ENCODE results near the gene RTP3.
"Not testable (repeated sequence)": the region's sequence is repeated elsewhere in the genome, so short reads cannot be mapped to it uniquely, and the experiment has no call there.

Gene RTP3

GRCh38 chr3:46491089-46492070, 6.4 kb upstream of the RTP3 start:
- DNase-seq = no peak

DNA sequence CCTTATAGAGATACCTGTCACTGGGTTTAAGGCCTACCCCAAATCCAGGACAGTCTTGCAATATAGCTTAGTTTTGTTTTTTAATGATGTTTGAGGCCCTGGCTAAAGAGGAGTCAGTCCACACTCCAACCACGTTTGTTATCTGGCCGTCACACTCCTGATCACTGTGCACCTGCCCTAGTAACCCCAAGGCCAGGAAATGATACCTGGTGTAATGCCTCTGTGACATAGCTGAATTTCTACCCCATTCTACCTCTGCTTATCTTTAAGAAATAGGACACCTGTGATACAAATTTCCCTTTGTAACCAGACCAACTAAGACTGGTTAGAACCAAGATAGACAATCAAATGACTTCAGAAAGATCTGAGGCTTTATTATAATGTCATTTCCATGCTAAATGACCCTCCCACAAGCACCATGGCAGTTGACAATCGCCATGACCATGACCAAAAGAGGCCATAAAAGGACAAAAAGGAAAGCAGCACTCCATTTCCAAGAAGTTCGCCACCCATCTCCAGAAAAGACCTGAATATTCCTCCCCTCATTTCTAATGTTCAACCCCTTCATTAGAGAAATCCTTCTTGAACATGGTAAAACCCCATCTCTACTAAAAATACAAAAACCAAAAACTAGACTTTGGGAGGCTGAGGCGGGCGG, 4.8 kb upstream of the RTP3 start:
- DNase-seq = no peak

GRCh38 chr3:46494491-46494890, 3.3 kb upstream of the RTP3 start:
- not testable (repeated sequence) for DNase-seq

GRCh38 chr3:46495901-46496456, 1.8 kb upstream of the RTP3 start:
- no peak for DNase-seq

GRCh38 chr3:46496746-46497555, 825 bp upstream of the RTP3 start:
- peak; percentile 57 for DNase-seq

GRCh38 chr3:46498916-46499519, 1.2 kb downstream of the RTP3 start:
- DNase-seq = no peak

- DNase-seq = no peak
Observed at GRCh38 chr3:46500656-46501635, 3.2 kb downstream of the RTP3 start.

DNA sequence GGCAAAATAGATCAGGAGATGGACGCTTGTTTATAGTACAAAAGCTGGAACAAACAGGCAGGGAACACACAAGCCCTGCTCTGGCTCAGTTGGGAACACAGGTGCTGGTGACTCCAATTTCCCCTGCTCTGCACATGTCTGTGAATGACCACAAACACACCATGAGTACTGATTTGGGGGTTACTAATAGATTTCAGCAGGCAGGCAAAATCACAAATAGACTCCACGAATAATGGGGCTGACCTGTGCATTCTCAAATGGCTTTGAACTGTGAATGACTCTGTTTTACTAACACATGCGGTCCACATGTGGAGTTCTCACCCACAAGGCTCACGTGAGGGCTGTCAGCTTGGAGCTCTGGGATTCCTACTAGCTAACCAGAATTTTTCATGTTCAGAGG, 3.9 kb downstream of the RTP3 start:
- no peak for DNase-seq

DNA sequence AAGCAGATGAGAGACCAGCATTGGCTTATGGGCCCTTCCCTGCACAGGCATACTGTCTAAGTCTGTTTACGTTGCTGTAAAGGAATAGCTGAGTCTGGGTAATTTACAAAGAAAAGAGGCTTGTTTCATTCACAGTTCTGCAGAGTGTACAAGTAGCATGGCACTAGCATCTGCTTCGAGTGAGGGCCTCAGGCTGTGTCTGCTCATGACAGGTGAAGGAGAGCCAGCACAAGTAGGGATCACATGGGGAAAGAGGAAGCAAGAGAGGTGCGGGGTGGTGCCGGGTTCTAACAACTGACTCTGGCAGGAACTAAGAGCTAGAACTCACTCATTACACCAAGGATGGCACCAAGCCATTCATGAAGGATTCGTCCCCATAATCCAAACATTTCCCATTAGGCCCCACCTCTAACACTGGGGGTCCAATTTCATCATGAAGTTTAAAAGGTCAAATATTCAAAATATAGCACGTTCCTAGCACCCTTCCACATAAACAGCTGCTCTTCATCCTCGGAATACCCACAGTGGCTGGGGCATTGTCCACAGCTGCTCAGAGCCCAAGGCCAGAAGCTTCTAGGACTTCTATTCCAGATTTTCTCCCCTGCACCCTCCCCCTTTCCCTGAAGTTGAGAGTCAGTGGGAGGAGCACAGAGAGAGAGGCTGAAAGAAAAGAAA, 5.6 kb downstream of the RTP3 start:
- DNase-seq = no peak

DNA sequence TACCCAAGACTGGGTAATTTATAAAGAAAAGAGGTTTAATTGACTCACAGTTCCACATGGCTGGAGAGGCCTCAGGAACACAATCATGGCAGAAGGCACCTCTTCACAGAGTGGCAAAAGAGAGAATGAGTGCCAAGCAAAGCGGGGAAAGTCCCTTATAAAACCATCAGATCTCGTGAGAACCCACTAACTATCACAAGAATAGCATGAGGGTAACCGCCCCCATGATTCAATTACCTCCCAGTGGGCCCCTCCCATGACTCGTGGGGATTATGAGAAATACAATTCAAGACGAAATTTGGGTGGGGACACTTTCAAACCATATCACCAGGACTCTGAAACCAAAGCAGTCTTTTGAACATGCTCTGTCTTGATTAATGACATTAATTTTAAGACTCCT, 7.0 kb downstream of the RTP3 start:
- DNase-seq = peak; percentile 3

DNA sequence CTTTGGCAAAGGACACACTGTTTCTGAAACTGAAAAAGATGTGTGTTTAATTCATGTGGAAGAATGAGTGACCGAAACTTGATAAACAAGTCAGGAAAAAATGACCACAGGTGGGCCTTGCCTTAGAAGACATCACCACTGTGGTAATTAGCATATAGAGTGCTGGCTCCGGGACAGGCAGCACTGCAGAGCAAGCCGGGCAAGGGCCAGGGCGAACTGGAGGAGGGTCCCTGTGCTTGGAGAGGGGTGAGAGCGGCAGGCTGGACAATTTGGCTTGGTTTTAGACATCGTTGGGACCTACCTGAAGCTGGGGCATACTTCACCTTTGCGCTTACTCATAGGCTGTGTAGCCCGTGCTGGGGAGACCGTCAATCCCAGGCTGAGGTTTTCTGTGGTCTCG, 8.2 kb downstream of the RTP3 start:
- DNase-seq = no peak

DNA sequence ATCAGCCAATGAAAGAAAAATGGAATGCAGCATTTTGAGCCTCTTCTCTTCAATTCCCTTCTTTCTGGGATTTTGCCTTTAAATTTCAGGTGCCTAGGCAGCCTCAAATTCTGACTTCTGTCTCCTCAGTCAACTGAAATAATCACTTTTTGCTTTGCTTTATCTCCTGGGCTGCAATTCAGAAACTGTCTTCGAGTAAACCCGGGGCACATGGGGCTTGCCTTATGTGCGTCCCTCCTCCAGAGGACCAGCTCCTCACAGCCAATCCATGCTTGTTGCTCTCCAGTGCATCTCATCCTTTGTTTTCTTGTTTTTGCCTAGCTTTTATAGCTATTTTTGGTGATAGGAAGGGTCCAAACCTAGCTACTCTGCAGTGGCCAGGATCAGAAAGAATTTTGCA, 8.8 kb downstream of the RTP3 start:
- DNase-seq = no peak

GRCh38 chr3:46508850-46509591, 11.2 kb downstream of the RTP3 start:
- no peak for DNase-seq

DNA sequence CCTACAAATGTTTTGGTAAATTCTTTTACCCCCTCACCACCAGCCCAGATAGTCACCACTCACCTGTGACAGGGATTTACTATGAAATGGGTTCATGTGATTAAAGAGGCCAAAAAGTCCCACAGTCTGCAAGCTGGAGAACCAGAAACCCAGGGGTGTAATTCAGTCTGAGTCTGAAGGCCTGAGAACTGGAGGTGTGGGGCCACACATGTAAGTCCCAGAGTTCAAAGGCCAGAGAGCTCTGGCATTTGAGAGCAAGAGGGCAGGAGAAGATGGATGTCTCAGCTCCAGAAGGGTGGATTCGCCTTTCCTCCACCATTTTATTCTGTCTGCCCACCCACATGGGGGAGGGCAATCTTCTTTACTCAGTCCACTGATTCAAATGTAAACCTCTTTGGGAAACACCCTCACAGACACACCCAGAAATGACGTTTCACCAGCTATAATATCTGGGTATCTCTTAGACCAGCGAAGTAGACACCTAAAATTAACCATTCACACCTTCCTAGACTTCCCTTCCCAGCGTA, 11.9 kb downstream of the RTP3 start:
- DNase-seq = no peak

GRCh38 chr3:46512191-46512749, 14.5 kb downstream of the RTP3 start:
- no peak for DNase-seq

DNA sequence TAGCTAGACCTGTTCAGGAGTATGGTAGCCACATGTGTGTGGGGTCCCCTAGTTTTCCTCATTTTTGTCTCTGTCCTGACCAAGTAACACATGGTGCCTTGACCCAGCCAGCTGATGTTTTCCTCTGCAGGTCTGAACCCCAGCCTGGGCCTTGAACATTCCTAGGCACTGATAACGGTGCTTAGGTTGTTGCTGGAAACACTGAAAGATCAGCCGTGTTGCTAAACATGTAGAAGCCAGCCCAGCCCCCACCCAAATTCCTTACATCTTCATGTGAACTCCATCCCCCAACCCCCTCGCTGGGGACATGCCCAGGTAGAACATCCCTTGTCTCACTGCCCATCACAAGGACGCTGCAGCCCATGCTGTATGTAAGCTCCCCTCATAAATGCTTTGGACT, 18.7 kb downstream of the RTP3 start:
- DNase-seq = no peak

GRCh38 chr3:46517016-46517783, 19.4 kb downstream of the RTP3 start:
- no peak for DNase-seq

DNA sequence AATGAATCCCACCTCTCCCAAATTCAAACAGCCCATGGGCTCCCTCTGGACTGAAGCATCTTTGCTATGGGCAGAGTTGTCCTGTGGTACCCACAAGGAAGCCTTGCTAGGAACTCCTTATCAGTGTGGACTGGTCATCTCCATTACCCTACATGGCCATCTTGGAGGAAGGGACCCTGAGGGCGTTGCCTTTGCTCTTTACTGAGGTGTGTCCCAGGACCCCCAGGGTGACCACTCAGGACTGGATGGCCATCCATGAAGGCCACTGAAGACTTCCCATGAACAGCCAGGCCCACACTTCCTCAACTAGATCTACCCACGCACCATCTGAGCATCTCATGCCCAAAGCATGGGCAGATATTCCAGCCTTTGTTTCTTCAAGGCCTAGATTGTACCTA, 20.0 kb downstream of the RTP3 start:
- no peak for DNase-seq

GRCh38 chr3:46519952-46520351, 22.2 kb downstream of the RTP3 start:
- DNase-seq = no peak

Measured in CD4-positive, alpha-beta T cell treated with Interleukin-12 subunit alpha and Interleukin-12 subunit beta, for 1 hour (primary cell).